ENCODE measurements around the gene C1GALT1. TPM values are rescaled to one million over a fixed set of nuclear protein-coding genes. Genes with fewer than 3 reads are reported as not detected.
"Not testable (repeated sequence)": the region's sequence is repeated elsewhere in the genome, so short reads cannot be mapped to it uniquely, and the experiment has no call there.

The C1GALT1 gene
- total RNA-seq, 1 experiment from 2014 or later: 81.5 TPM

GRCh38 chr7:7138897-7139296, 43.4 kb upstream of the C1GALT1 start:
- Histone ChIP-seq H3T11ph (ENCODE audit: low read length) (no peak overlapping the region), H4K91ac (ENCODE audit: insufficient read length, low read depth, low read length) (no peak overlapping the region)
- peaks cover 27 to 28% of the 10 kb centered on the region in 2 experiments for H3K4me1 Mint-ChIP-seq

GRCh38 chr7:7143404-7143803, 38.9 kb upstream of the C1GALT1 start:
- no CpG with 5 or more reads among the region's 1 CpG for whole genome bisulfite sequencing (ENCODE audit: extremely low coverage, insufficient read length, low lambda C conversion rate)
- not testable (repeated sequence) for H3K14ac ChIP-seq (ENCODE audit: insufficient read depth, low read length); H4K20me1 ChIP-seq (ENCODE audit: control insufficient read depth, insufficient read depth, insufficient read length); H2BK20ac ChIP-seq (ENCODE audit: low read depth, low read length, poor library complexity, severe bottlenecking); H3K4me1 ChIP-seq (ENCODE audit: insufficient read depth, low read length); H3K56ac ChIP-seq (ENCODE audit: insufficient read length, low read depth, low read length); H3K4ac ChIP-seq (ENCODE audit: low read depth, low read length); H3K79me2 ChIP-seq (ENCODE audit: insufficient read depth, low read length); H3K79me1 ChIP-seq (ENCODE audit: insufficient read depth, low read depth, low read length, poor library complexity, severe bottlenecking); H3K23me2 ChIP-seq (ENCODE audit: insufficient read length, low read depth, low read length, poor library complexity, severe bottlenecking); H3K27ac Mint-ChIP-seq; H2BK120ac ChIP-seq (ENCODE audit: low read depth, low read length, poor library complexity, severe bottlenecking); H3K9ac ChIP-seq (ENCODE audit: extremely low read depth, insufficient read length, low read length); H3K4me2 ChIP-seq (ENCODE audit: insufficient read depth, insufficient read length, low read length); H3K27me3 Mint-ChIP-seq (ENCODE audit: low read depth); H4K5ac ChIP-seq (ENCODE audit: insufficient read length, low read depth, low read length); DNase-seq; H3K4me1 Mint-ChIP-seq; H3K9me3 ChIP-seq (ENCODE audit: control insufficient read depth, low read depth, low read length); H3K4me3 Mint-ChIP-seq; H3K23ac ChIP-seq (ENCODE audit: insufficient read length, low read depth, low read length); H3T11ph ChIP-seq (ENCODE audit: low read length); H4K91ac ChIP-seq (ENCODE audit: insufficient read length, low read depth, low read length); H2BK15ac ChIP-seq (ENCODE audit: low read depth, low read length); H4K8ac ChIP-seq (replicated peaks; ENCODE audit: insufficient read length, low read depth, low read length); H2AK5ac ChIP-seq (ENCODE audit: insufficient read length, low read length); H2AFZ ChIP-seq (ENCODE audit: low read length); H3K18ac ChIP-seq (ENCODE audit: insufficient read length, low read depth, low read length); H2BK12ac ChIP-seq (ENCODE audit: insufficient read length, low read depth, low read length); H3K27ac ChIP-seq (ENCODE audit: insufficient read length, low read depth, low read length); H3K27me3 ChIP-seq (ENCODE audit: insufficient read depth, low read length); H2BK5ac ChIP-seq (ENCODE audit: insufficient read length, low read length)
- Mint-ChIP-seq H3K9me3 (peaks cover 42% of the 10 kb centered on the region in 2 experiments), H3K36me3 (ENCODE audit: insufficient read depth in 1 of 3, low read depth in 3 of 3) (peaks cover 26 to 46% (median 27%) of the 10 kb centered on the region in 3 experiments)

More at GRCh38 chr7:7138897-7139296, 43.4 kb upstream of the C1GALT1 start:
- H3K79me1 ChIP-seq (ENCODE audit: insufficient read depth, low read depth, low read length, poor library complexity, severe bottlenecking): no peaks in the 10 kb centered on the region
- DNase-seq: no peak
- H3K79me2 ChIP-seq (ENCODE audit: insufficient read depth, low read length): no peaks in the 10 kb centered on the region
- H3K27ac ChIP-seq (ENCODE audit: insufficient read length, low read depth, low read length): no peak overlapping the region
- Mint-ChIP-seq H3K27ac (no peak overlapping the region), H3K9me3 (peaks cover 15 to 20% of the 10 kb centered on the region in 2 experiments), H3K4me3 (no peak overlapping the region), H3K27me3 (ENCODE audit: low read depth) (peaks cover 2% of the 10 kb centered on the region; the same call in 1 of the 2 replicates), H3K36me3 (ENCODE audit: insufficient read depth in 1 of 3, low read depth in 3 of 3) (peaks cover 13 to 23% (median 14%) of the 10 kb centered on the region in 3 experiments)
- no peak overlapping the region for H3K14ac ChIP-seq (ENCODE audit: insufficient read depth, low read length)
- no peaks in the 10 kb centered on the region for H3K27me3 ChIP-seq (ENCODE audit: insufficient read depth, low read length)
- no peak for TF ChIP-seq CTCF (conservative IDR thresholded peaks at IDR 0.05)
- H2BK20ac ChIP-seq (ENCODE audit: low read depth, low read length, poor library complexity, severe bottlenecking): no peak overlapping the region
- H2BK12ac ChIP-seq (ENCODE audit: insufficient read length, low read depth, low read length): no peak overlapping the region
- no peak overlapping the region for H2BK5ac ChIP-seq (ENCODE audit: insufficient read length, low read length)
- no peak overlapping the region for H2AK5ac ChIP-seq (ENCODE audit: insufficient read length, low read length)
- peaks cover 2% of the 10 kb centered on the region for H3K4me1 ChIP-seq (ENCODE audit: insufficient read depth, low read length)
- H2BK15ac ChIP-seq (ENCODE audit: low read depth, low read length): no peak overlapping the region
- H4K5ac ChIP-seq (ENCODE audit: insufficient read length, low read depth, low read length): no peak overlapping the region
- H3K9ac ChIP-seq (ENCODE audit: extremely low read depth, insufficient read length, low read length): no peak overlapping the region
- H4K20me1 ChIP-seq (ENCODE audit: control insufficient read depth, insufficient read depth, insufficient read length): no peaks in the 10 kb centered on the region
- WGBS (ENCODE audit: extremely low coverage, insufficient read length, low lambda C conversion rate): no CpG with 5 or more reads among the region's 8 CpGs
- no peak overlapping the region for H3K4me2 ChIP-seq (ENCODE audit: insufficient read depth, insufficient read length, low read length)
- H2AFZ ChIP-seq (ENCODE audit: low read length): no peak overlapping the region
- H3K18ac ChIP-seq (ENCODE audit: insufficient read length, low read depth, low read length): no peak overlapping the region
- no peak overlapping the region for H3K23ac ChIP-seq (ENCODE audit: insufficient read length, low read depth, low read length)
- no peaks in the 10 kb centered on the region for H3K9me3 ChIP-seq (ENCODE audit: control insufficient read depth, low read depth, low read length)
- no peak overlapping the region for H3K4ac ChIP-seq (ENCODE audit: low read depth, low read length)
- no peak overlapping the region for H4K8ac ChIP-seq (replicated peaks; ENCODE audit: insufficient read length, low read depth, low read length)
- no peaks in the 10 kb centered on the region for H3K23me2 ChIP-seq (ENCODE audit: insufficient read length, low read depth, low read length, poor library complexity, severe bottlenecking)
- no peak overlapping the region for H2BK120ac ChIP-seq (ENCODE audit: low read depth, low read length, poor library complexity, severe bottlenecking)
- no peak overlapping the region for H3K56ac ChIP-seq (ENCODE audit: insufficient read length, low read depth, low read length)
